ENCODE data around the gene DLK1. TPM values are rescaled to one million over a fixed set of nuclear protein-coding genes. Genes with fewer than 3 reads are reported as not detected.

Gene DLK1
- total RNA-seq, 6 experiments from 2014 or later = 1.7 to 13.4 (median 3.8) TPM; not detected in 3

DNA sequence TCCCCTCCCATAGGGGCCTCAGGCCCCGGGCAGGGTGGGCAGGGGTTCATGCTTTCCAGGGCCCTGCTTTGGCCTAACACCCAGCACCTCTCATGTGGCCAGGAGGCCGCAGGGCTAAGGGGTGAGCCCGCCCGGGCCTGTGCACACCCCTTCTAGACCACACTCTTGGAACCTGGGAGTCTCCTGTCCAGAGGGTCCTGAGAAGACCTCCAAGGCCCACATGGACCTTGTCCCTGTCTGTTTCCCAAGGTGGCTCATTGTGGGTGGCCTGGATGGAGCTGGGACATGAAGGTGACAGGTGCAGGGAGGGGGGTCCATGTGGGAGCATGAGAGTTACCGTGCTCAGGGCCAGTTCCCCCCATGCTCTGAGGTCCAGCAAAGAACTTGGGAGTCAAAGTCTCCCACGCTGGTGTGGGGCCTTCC lies 11.6 kb downstream of the DLK1 start:
- Histone ChIP-seq H3K36me3 (no peaks in the 10 kb centered on the region), H3K4me3 (no peak overlapping the region), H3K4me1 (no peaks in the 10 kb centered on the region), H3K27me3 (no peaks in the 10 kb centered on the region), H3K9me3 (no peaks in the 10 kb centered on the region), H3K27ac (no peak overlapping the region)
- no peak for ATAC-seq
- no CpG with 5 or more reads among the region's 6 CpGs for WGBS (ENCODE audit: insufficient coverage, low coverage, low lambda C conversion rate, missing lambda C conversion rate)
- TF ChIP-seq, protein P1, sequence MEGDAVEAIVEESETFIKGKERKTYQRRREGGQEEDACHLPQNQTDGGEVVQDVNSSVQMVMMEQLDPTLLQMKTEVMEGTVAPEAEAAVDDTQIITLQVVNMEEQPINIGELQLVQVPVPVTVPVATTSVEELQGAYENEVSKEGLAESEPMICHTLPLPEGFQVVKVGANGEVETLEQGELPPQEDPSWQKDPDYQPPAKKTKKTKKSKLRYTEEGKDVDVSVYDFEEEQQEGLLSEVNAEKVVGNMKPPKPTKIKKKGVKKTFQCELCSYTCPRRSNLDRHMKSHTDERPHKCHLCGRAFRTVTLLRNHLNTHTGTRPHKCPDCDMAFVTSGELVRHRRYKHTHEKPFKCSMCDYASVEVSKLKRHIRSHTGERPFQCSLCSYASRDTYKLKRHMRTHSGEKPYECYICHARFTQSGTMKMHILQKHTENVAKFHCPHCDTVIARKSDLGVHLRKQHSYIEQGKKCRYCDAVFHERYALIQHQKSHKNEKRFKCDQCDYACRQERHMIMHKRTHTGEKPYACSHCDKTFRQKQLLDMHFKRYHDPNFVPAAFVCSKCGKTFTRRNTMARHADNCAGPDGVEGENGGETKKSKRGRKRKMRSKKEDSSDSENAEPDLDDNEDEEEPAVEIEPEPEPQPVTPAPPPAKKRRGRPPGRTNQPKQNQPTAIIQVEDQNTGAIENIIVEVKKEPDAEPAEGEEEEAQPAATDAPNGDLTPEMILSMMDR (IDR thresholded peaks at IDR 0.05) = no peak
- TF ChIP-seq POLR2A (IDR thresholded peaks at IDR 0.05) = no peak
- DNase-seq = peak in 2 of 3 donors; percentile 23 to 31
- intact Hi-C loops (cut with DNase I) = no loop called here

- Histone ChIP-seq H3K36me3 (no peaks in the 10 kb centered on the region), H3K9me3 (no peaks in the 10 kb centered on the region), H3K27me3 (no peaks in the 10 kb centered on the region), H3K4me3 (no peak overlapping the region), H3K4me1 (no peaks in the 10 kb centered on the region), H3K27ac (no peak overlapping the region)
- TF ChIP-seq, protein P1 (IDR thresholded peaks at IDR 0.05) = no peak
- no peak for TF ChIP-seq POLR2A (IDR thresholded peaks at IDR 0.05)
- intact Hi-C loops (cut with DNase I) = no loop called here
- peak in 1 of 4 donors; percentile 20 for ATAC-seq
- DNase-seq = peak in 2 of 3 donors; percentile 37 to 44
- no CpG with 5 or more reads among the region's 10 CpGs for WGBS (ENCODE audit: insufficient coverage, low coverage, low lambda C conversion rate, missing lambda C conversion rate)
Measured at GRCh38 chr14:100738704-100739131, 12.0 kb downstream of the DLK1 start.

- no peak overlapping the region for H3K4me3 ChIP-seq
- intact Hi-C loops (cut with DNase I) = no loop called here
Measured at GRCh38 chr14:100739306-100739705, 12.6 kb downstream of the DLK1 start.

GRCh38 chr14:100740196-100740825 lies 13.6 kb downstream of the DLK1 start:
- 52% methylated on average over 7 of the region's 9 CpGs for WGBS (ENCODE audit: insufficient coverage, low coverage, low lambda C conversion rate, missing lambda C conversion rate)
- Histone ChIP-seq H3K36me3 (no peaks in the 10 kb centered on the region), H3K27ac (no peak overlapping the region), H3K4me3 (no peak overlapping the region), H3K4me1 (no peaks in the 10 kb centered on the region), H3K9me3 (no peaks in the 10 kb centered on the region), H3K27me3 (no peaks in the 10 kb centered on the region)
- ATAC-seq = no peak
- intact Hi-C loops (cut with DNase I) = no loop called here
- TF ChIP-seq POLR2A (IDR thresholded peaks at IDR 0.05) = no peak
- TF ChIP-seq, protein P1 (IDR thresholded peaks at IDR 0.05) = no peak
- peak in 1 of 3 donors; percentile 23 for DNase-seq

More at GRCh38 chr14:100739306-100739705, 12.6 kb downstream of the DLK1 start:
- Histone ChIP-seq H3K4me1 (no peaks in the 10 kb centered on the region), H3K36me3 (no peaks in the 10 kb centered on the region), H3K27ac (no peak overlapping the region), H3K27me3 (no peaks in the 10 kb centered on the region), H3K9me3 (no peaks in the 10 kb centered on the region)
- WGBS (ENCODE audit: insufficient coverage, low coverage, low lambda C conversion rate, missing lambda C conversion rate) = 73% methylated on average over 10 of the region's 11 CpGs
- no peak for ATAC-seq
- DNase-seq = peak in 1 of 3 donors; percentile 23
- TF ChIP-seq, protein P1 (IDR thresholded peaks at IDR 0.05) = no peak
- no peak for TF ChIP-seq POLR2A (IDR thresholded peaks at IDR 0.05)
